Body of pancreas (tissue), 4 donors: ENCODE results near the gene RELCH.
"Not testable (repeated sequence)": the region's sequence is repeated elsewhere in the genome, so short reads cannot be mapped to it uniquely, and the experiment has no call there.

ENCODE experiments used
- POLR2A ChIP-seq, 3 donors: fragments of 450-650 bp; IDR thresholded peaks; one replicate each; pipeline ENCODE4 v1.6.1; 2016; ENCODE audit warnings: antibody characterized with exemption in 3 of 3, mild to moderate bottlenecking in 2 of 3
- TF ChIP-seq, protein P1 (sequence below), 7 experiments: fragments of 450-650 bp in 4 of 7; fragments of 200-600 bp in 3 of 7; sonication (generic) in 3 of 7; IDR thresholded peaks; one replicate each; pipeline ENCODE4 v1.5.1; 2016 to 2019; ENCODE audit warnings: antibody characterized with exemption in 7 of 7

- TF ChIP-seq, protein P1, sequence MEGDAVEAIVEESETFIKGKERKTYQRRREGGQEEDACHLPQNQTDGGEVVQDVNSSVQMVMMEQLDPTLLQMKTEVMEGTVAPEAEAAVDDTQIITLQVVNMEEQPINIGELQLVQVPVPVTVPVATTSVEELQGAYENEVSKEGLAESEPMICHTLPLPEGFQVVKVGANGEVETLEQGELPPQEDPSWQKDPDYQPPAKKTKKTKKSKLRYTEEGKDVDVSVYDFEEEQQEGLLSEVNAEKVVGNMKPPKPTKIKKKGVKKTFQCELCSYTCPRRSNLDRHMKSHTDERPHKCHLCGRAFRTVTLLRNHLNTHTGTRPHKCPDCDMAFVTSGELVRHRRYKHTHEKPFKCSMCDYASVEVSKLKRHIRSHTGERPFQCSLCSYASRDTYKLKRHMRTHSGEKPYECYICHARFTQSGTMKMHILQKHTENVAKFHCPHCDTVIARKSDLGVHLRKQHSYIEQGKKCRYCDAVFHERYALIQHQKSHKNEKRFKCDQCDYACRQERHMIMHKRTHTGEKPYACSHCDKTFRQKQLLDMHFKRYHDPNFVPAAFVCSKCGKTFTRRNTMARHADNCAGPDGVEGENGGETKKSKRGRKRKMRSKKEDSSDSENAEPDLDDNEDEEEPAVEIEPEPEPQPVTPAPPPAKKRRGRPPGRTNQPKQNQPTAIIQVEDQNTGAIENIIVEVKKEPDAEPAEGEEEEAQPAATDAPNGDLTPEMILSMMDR (IDR thresholded peaks at IDR 0.05): not testable (repeated sequence)
- TF ChIP-seq POLR2A (IDR thresholded peaks at IDR 0.05): not testable (repeated sequence)
These were observed 20.5 kb upstream of the RELCH start for GRCh38 chr18:62166524-62166923.
